CMK (cell line): Measurements from ENCODE around the gene LRIG2.
A peak's percentile ranks its signal among the peaks of the same experiment; 100 is the strongest.
"Not testable (repeated sequence)": the region's sequence is repeated elsewhere in the genome, so short reads cannot be mapped to it uniquely, and the experiment has no call there.

ENCODE experiments used
- DNase-seq: peaks from one replicate; pipeline ENCODE4 v3.0.0-alpha.2; 2010; ENCODE audit warnings: low read depth

The LRIG2 gene

DNA sequence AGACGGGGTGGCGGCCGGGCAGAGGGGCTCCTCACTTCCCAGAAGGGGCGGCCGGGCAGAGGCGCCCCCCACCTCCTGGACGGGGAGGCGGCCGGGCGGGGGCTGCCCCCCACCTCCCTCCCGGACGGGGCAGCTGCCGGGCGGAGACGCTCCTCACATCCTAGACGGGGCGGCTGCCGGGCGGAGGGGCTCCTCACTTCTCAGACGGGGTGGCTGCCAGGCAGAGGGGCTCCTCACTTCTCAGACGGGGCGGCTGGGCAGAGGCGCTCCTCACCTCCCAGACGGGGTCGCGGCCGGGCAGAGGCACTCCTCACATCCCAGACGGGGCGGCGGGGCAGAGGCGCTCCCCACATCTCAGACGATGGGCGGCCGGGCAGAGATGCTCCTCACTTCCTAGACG, 9.5 kb upstream of the LRIG2 start:
- not testable (repeated sequence) for DNase-seq

DNA sequence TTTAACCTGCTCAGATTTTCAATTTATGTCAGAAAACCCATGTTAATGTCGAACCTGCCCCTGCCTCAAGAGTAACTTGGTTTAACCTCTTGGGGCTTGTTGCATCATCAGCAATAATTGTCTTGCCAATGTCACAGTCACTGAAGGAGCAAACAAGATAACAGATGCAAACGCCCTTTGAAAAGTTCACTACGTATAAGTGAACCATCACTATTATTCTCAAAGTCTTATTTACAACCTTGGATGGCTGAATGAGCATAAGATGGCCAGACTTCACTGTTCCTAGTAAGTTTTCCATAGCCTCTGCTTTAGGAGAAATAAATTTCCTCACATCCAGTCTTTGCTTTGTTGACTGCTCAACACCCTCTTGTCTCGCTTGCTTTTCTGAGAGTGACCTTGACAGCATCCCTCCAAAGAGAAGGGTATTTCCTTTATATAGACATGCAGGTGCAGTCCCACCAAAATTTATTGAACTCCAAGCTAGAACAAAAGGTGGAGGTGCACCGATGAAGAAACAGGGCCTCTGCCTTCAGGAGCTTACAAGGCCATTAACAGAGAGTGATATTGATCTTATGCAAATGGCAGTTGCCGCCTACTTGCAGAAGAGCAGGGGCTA, 749 bp upstream of the LRIG2 start:
- DNase-seq, result no peak

DNA sequence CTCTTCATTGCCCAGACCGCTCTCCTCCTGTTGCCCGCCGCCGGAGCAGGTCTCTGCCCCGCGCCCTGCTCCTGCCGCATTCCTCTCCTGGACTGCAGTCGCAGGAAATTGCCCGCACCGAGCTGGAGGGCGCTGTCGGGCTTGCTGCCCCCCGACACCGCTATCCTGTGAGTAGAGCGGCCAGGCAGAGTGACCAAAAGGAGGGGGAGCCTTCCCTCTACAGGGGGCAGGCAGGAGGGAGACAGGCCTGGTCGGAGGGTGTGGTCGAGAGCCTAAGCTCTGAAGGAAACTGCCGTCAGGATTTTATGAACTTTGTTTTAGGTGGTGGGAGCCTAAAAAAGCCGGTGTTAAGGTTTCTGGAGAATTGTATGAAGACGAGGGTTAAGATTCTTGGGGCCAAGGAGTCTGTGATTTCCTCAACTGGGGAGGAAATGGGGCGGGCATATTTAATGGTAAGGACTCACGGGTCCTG, 517 bp downstream of the LRIG2 start:
- peak; percentile 61 for DNase-seq

DNA sequence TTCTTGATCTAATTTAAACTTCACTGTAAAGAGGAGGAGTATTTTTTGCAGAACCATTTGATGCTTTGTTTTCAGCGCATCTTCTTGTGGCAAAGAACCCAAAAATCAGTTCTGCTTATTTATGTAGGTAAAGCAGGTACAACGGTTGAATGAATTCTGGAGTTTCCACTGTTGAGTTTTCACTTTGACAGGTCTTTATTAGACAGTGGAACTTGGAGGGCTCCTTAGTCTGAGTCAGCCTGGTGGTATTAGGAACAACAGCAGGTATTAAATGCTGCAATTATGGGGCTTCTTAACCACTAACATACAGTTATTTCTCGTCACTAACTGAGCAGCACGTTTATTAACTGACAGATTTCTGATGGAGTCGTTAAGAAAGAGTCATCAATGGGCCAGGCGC, 1.2 kb downstream of the LRIG2 start:
- DNase-seq, result no peak

DNA sequence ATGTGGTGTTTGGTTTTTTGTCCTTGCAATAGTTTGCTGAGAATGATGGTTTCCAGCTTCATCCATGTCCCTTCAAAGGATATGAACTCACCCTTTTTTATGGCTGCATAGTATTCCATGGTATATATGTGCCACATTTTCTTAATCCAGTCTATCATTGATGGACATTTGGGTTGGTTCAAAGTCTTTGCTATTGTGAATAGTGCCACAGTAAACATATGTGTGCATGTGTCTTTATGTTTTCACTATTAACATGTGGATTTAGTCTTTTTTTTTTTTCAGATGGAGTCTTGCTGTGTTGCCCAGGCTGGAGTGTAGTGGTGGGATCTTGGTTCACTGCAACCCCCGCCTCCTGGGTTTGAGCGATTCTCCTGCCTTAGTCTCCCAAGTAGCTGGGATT, 5.0 kb downstream of the LRIG2 start:
- DNase-seq, result not testable (repeated sequence)

DNA sequence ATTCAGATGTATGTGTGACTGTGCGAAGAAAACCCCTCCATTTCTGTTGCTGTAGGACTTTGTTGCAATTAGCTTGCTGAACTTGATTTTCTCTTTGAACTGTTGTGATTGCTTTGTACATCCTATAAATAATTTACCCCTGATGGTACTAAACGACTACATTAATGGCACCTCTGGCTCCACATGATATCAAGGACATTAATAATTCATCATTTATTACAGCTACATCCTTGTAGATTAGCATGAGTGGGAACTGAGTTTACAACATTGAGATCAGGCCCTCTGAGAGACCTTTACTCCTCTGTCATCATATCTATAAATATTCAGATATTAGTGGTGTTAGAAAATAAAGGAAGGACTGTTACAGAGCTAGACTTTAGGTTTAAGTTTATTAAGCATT, 13.5 kb downstream of the LRIG2 start:
- DNase-seq, result no peak

DNA sequence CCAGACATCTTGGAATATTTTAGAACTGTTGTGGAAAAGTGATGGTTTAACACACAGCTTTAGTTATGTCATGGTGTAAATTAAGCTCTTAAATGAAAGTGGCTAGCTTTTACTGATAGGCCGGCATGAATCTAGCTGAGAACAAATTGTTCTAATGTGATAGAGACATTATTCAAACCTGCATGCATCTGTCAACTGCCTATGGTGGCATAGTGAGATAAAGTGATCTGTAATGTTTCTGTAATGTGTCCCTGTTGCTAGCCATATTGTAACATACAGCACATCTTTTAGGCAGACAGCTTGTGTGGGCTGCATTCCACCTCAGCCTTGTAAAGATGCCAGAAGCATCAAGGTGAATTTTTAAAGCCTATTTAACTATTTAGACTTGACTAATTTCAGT, 16.0 kb downstream of the LRIG2 start:
- no peak for DNase-seq

DNA sequence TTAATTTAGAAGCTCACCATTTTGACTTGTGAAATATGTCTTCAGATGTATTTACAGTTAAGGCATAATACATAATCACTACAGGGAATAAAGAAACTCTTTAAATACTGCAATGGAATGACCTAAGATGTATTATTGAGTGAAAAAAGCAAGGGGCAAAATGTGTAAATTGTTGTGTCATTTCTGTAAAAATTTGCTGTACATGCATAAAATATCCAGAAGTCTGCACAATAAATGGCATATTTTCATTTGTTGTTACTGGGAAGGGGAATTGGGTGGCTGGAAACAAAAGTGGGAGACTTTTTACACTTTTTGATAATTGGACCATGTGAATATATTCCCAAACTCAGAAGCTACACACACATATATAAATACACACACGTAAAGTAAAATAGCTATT, 17.1 kb downstream of the LRIG2 start:
- DNase-seq, result no peak

DNA sequence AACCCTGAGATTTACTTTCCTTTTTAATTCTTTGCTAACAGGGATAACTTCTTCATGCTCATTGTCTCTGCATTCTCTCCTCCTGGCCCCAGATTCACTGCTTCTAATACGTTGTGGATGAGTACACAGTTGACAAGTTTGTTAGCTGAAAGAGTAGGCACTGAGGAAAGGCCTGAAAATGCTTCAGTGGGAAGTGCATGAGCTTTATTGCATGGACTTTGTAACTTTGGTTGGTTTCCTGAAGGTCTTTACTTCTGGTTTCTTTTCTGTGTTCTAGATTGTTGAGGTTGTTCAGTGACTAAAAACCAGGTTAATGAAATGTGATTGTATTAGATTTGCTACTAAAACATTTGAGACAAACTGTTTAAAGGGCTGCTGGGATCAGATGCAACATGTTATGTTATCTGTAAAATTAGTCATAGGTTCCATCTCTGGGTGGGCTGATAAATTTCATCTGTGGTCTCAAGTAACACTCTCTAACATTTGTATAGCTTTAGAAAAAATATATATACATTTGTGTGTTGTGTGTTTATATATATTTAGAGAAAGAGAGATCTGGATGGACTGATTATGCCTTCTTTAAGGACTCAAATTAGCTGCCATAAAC, 19.1 kb downstream of the LRIG2 start:
- DNase-seq, result no peak

DNA sequence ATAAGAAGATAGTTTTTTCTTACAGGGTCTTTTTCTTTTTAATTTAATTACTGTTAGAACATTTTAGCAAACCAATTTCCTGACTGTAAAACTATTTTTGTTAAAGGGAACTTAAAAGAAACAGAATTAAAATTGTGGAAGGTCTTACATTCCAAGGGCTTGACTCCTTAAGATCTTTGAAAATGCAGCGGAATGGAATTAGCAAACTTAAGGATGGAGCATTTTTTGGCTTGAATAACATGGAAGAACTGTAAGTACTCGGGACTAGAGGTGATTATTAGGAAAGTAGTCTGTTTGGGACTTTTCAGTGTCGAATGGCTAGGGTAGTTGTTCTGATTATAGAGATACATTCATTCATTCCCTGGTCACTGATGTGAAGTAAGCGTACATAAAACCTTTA, 21.5 kb downstream of the LRIG2 start:
- no peak for DNase-seq

DNA sequence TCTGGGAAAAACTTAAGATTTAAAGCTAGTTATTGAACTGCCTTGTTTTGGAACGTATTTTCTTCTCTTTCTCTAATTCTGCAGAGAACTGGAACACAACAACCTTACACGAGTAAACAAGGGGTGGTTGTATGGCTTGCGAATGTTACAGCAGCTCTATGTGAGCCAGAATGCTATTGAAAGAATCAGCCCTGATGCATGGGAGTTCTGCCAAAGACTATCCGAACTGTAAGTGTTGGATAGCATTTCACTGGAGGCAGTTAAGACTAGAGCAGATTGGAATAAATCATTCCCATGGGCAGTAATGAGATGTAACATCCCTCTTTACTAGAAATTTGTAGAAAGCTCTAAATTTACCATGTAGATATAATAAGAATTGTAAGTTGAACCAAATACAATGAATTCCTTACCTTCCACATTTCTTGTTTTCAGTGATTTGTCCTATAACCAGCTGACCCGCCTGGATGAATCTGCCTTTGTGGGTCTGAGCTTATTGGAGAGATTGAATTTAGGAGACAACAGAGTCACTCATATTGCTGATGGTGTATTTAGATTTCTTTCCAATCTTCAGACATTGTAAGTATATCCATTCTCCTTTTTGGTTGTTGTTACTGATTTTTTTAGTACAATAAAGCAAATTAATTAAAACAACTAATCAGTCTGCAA, 22.9 kb downstream of the LRIG2 start:
- DNase-seq, result no peak

DNA sequence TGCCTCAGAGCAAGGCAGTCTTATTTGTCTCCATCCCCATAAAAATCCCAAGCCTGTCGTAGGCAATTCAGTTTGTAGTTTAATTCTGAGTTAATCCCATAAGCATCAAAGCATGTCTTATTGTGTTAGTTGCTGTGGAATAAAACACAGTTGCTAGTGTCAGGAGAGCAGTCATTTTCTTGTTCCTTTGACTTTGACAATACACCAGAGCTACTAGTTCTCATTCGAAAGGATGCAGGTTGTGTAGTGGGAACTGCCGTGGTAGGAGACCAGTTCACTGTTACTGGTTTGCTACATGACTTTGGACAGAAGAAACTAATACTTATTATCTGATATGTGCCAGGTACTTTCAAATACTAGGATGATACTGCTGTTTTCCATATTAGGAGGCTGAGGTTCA, 23.5 kb downstream of the LRIG2 start:
- DNase-seq, result no peak

DNA sequence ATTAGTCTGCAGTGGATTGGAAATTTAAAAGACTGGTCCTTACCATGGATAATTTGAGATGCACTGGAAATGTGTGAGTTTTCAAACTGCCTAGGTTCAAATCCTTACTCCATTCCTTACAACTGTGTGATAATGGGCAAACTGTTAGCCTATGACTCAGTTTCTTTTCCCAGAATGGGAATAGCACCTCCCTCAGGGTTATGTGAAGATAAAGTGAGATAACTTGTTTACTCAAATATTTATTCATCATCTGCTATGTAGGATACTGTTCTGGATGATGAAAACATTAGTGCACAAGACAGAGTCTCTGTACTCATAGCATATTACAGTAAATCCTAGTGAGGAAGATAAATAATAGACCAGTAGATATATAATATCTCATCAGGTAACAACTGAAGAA, 28.6 kb downstream of the LRIG2 start:
- DNase-seq, result no peak

DNA sequence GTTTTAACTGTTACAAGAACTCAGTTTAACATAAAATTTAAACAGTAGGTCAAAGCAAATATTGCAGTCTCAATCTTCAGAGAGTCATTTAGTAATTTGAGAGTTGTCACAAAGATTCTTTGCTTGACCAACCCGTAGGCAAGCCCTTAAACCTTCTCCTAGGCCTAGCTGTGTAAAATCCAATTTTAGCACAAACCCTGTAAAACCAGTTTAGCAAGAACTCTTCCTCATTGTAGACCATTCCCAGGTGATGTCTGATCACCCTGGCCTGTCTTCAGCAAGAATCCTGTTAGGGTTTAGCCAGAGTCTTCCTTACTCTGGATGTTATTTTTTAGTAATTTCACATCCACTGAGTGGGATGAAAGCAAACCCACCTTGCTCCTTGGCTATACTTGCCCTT, 30.1 kb downstream of the LRIG2 start:
- no peak for DNase-seq

DNA sequence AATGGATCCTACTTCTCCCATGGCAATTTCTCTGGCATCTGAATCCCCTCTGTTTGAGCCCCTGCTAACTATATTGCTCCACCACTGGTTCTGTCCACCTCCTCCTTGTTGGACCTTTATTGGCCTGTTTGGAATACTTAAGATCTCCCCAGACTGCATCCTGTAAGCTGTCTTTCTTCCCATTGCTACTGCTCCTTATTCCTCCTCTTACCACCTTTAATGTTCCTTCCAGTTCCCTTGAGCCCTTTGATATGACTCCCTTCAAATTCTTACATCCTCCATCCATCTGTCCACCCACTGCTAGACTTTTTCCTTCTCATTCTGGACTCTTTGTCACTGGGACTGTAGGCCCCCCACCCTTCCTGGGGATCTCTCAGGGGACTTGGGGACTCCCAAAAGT, 31.0 kb downstream of the LRIG2 start:
- no peak for DNase-seq

DNA sequence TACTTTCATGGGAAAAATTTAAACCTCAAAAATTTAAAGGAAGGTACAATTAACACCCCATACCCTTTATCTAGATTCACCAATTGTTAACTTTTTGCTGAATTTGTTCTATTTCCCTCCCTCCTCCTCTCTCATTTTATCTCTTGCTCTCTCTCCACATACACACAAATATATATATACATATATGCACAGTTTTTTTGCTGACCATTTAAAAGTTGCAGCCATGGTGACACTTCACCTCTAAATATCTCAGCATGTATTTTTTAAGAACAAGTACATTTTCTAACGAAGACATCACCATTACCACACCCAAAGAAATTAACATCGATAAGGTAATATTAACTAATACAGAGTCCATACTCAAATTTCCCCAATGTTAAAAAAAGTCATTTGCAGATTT, 33.9 kb downstream of the LRIG2 start:
- no peak for DNase-seq

DNA sequence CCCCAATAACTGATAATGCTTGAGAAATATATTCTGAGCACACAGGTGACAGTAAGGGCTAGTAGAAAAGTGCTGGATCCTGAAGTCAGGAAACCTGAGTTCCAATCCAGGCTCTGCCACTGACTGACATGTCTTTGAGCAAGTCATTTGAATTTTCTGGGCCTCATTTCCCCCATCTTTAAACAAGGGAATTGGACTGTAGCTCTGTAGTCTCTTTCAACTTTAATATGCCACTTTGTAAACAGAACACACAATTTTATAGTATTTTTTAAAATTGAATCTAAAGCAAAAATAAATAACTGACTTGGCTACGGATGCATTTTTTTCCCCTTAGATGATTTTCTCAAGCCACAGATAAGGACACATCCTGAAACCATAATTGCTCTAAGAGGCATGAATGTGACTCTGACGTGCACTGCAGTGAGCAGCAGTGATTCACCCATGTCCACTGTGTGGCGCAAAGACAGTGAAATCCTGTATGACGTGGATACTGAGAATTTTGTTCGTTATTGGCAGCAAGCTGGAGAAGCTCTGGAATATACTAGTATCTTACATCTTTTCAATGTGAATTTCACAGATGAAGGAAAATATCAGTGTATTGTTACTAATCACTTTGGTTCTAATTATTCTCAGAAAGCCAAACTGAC, 37.0 kb downstream of the LRIG2 start:
- no peak for DNase-seq

DNA sequence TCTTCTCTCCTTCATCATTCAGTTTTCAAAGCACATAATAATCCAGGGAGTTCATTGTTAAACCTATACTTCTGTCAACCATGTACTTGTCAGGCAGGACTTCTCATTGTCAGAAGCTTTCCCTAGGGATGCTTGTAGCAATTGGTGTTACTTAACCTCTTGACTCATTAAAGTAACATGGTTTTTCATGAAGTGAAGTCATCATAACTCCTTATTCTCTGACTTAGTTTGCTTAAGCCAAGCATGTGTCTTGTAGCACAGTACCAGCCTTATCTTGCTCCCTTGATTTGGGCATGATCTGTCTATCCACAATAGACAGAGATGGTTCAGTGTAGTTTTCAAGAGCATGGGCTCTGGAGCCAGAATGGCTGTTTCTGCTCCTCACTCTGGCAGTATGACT, 45.3 kb downstream of the LRIG2 start:
- DNase-seq, result no peak

DNA sequence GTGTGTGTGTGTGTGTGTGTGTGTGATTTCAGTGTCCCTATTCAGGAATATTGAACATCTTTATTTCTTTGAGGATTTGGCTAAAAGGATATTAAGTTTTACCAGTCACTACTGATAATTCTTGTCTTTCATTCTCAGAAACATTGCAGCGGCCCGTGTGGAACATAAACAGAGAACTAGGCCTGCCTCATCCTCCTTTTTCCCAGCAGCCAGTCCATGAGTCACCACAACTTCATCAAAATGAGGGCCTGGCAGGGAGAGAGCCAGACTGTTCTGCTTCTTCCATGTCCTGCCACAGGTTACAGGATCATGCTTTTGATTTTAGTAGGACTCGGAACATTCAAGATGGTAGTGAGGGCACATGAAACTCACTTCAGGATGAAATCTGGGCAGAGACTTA, 50.7 kb downstream of the LRIG2 start:
- no peak for DNase-seq

DNA sequence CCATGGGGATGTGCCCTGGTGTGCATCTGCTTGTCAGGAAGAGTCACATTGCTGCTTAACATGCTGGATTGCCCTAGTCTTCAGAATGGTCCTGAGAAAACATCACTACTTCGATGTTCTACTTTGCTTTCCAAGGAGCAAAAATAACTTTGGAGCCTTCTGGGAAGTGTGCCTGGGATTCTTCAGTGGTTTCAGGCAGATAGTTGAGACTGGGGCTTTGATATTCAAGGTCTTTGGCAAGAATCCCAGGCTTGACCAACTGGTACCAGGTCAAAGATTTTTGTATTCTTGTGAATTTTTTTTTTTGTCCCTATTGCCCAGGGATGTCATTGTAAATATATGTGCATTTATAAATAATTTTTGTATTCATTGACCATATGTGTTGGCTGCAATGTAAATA, 51.4 kb downstream of the LRIG2 start:
- DNase-seq, result no peak

DNA sequence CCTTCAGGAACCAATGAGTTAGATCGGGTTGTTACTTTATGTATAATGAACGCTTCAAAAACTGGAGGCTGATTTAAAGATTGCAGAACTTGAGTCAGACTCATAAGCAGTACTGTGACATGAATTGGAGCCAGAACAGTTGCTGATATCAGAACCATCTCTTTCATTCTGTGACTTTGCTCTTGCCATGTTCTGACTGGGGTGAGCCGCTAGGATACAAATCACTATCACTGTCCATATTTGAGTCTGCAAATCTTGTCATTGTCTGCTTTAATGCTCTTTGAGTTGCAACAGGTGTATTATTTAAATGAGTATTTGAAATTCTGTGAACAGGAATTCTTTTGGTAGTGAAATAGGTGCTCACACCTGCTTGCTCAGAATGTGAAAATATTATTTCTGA, 52.5 kb downstream of the LRIG2 start:
- DNase-seq, result no peak

DNA sequence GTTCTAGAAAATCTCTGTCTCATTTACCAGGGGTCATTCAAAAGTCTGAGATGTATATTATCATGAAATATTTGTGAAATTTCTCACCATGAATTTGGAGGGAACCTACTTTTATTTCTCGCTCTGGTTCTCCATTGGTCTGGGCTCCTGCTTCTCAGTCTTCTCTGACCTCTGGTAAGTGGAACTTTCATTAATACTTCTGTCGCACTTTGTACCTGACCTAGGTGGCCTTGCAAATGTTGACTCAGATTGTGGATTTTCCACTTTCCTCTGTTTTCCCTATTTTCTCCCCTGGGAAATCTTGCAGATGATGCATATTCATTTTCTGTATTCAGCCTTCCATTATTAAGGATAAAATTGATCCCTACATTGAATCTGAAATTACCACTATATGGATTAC, 53.2 kb downstream of the LRIG2 start:
- DNase-seq, result no peak

DNA sequence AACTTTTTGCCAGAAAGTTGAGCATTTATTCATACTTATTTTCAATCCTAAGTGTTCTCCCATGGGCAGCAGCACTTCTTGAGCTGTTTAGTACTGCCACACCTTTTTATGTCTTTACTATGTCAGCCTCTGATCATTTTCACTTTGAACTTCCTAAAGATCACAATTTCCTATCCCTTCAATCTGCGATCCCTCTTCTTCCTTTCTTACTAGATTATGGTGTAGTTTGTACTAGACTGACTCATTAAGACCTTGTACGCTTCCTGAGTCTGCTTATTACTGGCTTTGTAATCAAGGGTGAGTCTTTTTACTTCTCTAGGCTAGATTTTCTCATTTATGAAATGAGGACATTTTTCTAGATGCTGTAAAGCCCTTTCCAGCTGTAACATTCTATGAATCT, 55.1 kb downstream of the LRIG2 start:
- no peak for DNase-seq
